ENCODE results near the gene CEP112. TPM values are rescaled to one million over a fixed set of nuclear protein-coding genes. Genes with fewer than 3 reads are reported as not detected.

Gene CEP112
- total and polyA plus RNA-seq, 2 of the 13 experiments (the other 11 are each of a cell fraction or from before 2014, with no cell fraction given): 1.2 to 3.4 TPM

GRCh38 chr17:66203274-66204015 is 11.5 kb upstream of the CEP112 start (continued):
- TF ChIP-seq ZBTB4 (CRISPR knock-in tag; IDR thresholded peaks at IDR 0.05; ENCODE audit: borderline replicate concordance): no peak
- no peak for TF ChIP-seq ZNF607 (CRISPR knock-in tag; IDR thresholded peaks at IDR 0.05; ENCODE audit: borderline replicate concordance)
- TF ChIP-seq ZNF746 (CRISPR knock-in tag; IDR thresholded peaks at IDR 0.05): no peak
- TF ChIP-seq, protein P1, sequence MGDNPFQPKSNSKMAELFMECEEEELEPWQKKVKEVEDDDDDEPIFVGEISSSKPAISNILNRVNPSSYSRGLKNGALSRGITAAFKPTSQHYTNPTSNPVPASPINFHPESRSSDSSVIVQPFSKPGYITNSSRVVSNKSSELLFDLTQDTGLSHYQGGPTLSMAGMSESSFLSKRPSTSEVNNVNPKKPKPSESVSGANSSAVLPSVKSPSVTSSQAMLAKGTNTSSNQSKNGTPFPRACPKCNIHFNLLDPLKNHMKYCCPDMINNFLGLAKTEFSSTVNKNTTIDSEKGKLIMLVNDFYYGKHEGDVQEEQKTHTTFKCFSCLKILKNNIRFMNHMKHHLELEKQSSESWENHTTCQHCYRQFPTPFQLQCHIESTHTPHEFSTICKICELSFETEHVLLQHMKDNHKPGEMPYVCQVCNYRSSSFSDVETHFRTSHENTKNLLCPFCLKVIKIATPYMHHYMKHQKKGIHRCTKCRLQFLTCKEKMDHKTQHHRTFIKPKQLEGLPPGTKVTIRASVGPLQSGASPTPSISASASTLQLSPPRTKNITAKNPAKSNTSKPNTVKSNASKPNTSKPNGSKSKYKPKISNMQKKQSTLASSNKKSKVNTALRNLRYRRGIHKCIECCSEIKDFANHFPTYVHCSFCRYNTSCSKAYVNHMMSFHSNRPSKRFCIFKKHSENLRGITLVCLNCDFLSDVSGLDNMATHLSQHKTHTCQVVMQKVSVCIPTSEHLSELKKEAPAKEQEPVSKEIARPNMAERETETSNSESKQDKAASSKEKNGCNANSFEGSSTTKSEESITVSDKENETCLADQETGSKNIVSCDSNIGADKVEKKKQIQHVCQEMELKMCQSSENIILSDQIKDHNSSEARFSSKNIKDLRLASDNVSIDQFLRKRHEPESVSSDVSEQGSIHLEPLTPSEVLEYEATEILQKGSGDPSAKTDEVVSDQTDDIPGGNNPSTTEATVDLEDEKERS (CRISPR knock-in tag; IDR thresholded peaks at IDR 0.05): no peak; the same call in 1 of the 2 replicates
- TF ChIP-seq, protein P2, sequence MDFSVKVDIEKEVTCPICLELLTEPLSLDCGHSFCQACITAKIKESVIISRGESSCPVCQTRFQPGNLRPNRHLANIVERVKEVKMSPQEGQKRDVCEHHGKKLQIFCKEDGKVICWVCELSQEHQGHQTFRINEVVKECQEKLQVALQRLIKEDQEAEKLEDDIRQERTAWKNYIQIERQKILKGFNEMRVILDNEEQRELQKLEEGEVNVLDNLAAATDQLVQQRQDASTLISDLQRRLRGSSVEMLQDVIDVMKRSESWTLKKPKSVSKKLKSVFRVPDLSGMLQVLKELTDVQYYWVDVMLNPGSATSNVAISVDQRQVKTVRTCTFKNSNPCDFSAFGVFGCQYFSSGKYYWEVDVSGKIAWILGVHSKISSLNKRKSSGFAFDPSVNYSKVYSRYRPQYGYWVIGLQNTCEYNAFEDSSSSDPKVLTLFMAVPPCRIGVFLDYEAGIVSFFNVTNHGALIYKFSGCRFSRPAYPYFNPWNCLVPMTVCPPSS (IDR thresholded peaks at IDR 0.05): no peak
- no peak for TF ChIP-seq BRCA1 (CRISPR knock-in tag; IDR thresholded peaks at IDR 0.05)
- TF ChIP-seq PHF20 (CRISPR knock-in tag; IDR thresholded peaks at IDR 0.05): no peak
- no peak for TF ChIP-seq ELF1 (CRISPR knock-in tag; IDR thresholded peaks at IDR 0.05)
- TF ChIP-seq HOXA7 (CRISPR knock-in tag; IDR thresholded peaks at IDR 0.05): no peak
- 0 out of 2 replicates have a peak, but pooled peaks have one; percentile 30 for TF ChIP-seq HNF4G (IDR thresholded peaks at IDR 0.05; ENCODE audit: borderline replicate concordance, low read depth, low read length)
- no peak for TF ChIP-seq HNF4G (CRISPR knock-in tag; IDR thresholded peaks at IDR 0.05; ENCODE audit: borderline replicate concordance, low read depth)
- peak; percentile 27 for TF ChIP-seq TEAD3 (CRISPR knock-in tag; optimal IDR thresholded peaks at IDR 0.05; ENCODE audit: borderline replicate concordance)
- no peak for TF ChIP-seq MXD3 (CRISPR knock-in tag; IDR thresholded peaks at IDR 0.05)
- no peak for TF ChIP-seq BHLHE40 (IDR thresholded peaks at IDR 0.05; ENCODE audit: low read length)
- no peak for TF ChIP-seq ZNF160 (CRISPR knock-in tag; IDR thresholded peaks at IDR 0.05)
- TF ChIP-seq MAFG (CRISPR knock-in tag; IDR thresholded peaks at IDR 0.05): no peak
- peak; percentile 76; the same call in 1 of the 2 replicates for TF ChIP-seq TFDP1 (CRISPR knock-in tag; IDR thresholded peaks at IDR 0.05; ENCODE audit: borderline replicate concordance)
- TF ChIP-seq ZMYM4 (CRISPR knock-in tag; IDR thresholded peaks at IDR 0.05): peak; percentile 39; the same call in 1 of the 2 replicates
- no peak for TF ChIP-seq NFE2 (CRISPR knock-in tag; IDR thresholded peaks at IDR 0.05)
- no peak for TF ChIP-seq CC2D1A (CRISPR knock-in tag; IDR thresholded peaks at IDR 0.05)
- no peak for TF ChIP-seq ERF (CRISPR knock-in tag; IDR thresholded peaks at IDR 0.05)
- 0 out of 2 replicates have a peak, but pooled peaks have one; percentile 36 for TF ChIP-seq ZMYM3 (CRISPR knock-in tag; IDR thresholded peaks at IDR 0.05)

Data from HepG2 (cell line).